Stimulated activated memory B cell treated with anti-CD40 and anti-IgM and Interleukin-4, amounts not matched to agents 10 μg/mL and 1 μg/mL and 100 μg/mL, for 72 hours (primary cell): Measurements from ENCODE around the gene NDUFS8.

Experiments used
- ATAC-seq: fragments of 150-1000 bp; cut with Tn5 transposase; 2 replicates; pipeline ENCODE4 v1.10.0; 2021
- H3K27ac Mint-ChIP-seq: one replicate; pipeline ENCODE4 v1.8.0; 2022; ENCODE audit warnings: mild to moderate bottlenecking, mixed read lengths
- H3K27me3 Mint-ChIP-seq: one replicate; pipeline ENCODE4 v1.8.0; 2022; ENCODE audit warnings: mixed read lengths
- H3K36me3 Mint-ChIP-seq: one replicate; pipeline ENCODE4 v1.8.0; 2022; ENCODE audit warnings: mixed read lengths
- H3K4me1 Mint-ChIP-seq: one replicate; pipeline ENCODE4 v1.8.0; 2022; ENCODE audit warnings: mixed read lengths
- H3K4me3 Mint-ChIP-seq: one replicate; pipeline ENCODE4 v1.8.0; 2022; ENCODE audit warnings: mild to moderate bottlenecking, moderate library complexity, mixed read lengths
- H3K9me3 Mint-ChIP-seq: one replicate; pipeline ENCODE4 v1.8.0; 2022; ENCODE audit warnings: mixed read lengths

The NDUFS8 gene

DNA sequence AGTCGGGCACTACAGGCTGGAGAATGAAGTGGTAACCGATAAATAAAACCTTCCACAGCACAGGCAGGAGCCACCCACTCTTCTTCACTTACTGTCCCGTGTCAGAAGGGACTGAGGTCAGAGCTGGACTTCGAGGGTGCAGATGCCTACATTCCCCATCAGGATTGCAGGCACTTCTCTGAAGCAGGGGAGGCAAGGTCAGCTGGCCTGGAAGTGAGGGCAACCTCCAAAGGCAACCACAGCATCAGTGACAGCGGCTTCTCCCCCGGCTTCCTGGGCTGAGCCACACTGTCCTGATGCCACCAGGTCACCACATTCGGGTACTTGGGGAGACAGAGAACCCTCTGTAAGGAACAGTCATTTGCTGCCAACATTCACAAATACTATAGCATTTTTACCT, 31.0 kb downstream of the NDUFS8 start:
- Mint-ChIP-seq H3K4me3 (no peak overlapping the region), H3K27ac (no peak overlapping the region), H3K4me1 (no peaks in the 10 kb centered on the region), H3K27me3 (no peaks in the 10 kb centered on the region), H3K9me3 (no peaks in the 10 kb centered on the region), H3K36me3 (peaks cover 46% of the 10 kb centered on the region)
- ATAC-seq, result no peak

DNA sequence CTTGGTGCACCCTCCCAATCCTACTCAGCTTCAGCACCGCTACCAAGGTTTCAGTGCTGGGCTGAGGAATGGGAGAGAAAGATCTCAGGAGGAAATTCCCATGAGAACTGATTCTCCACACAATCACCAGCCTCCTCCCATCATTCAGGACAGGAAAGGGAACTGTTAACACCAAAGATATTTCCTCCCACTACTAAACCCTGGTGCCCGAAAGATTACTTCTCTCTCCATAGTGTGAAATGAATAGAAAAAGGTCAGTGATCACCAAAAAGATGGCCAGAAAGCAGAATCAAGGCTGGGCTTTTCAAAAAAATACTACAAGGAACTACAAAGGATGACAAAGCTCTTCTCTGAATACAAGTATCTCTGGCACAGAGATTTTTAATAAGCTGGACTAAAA, 34.4 kb downstream of the NDUFS8 start:
- Mint-ChIP-seq H3K27ac (no peak overlapping the region), H3K4me1 (no peaks in the 10 kb centered on the region), H3K27me3 (no peaks in the 10 kb centered on the region), H3K36me3 (peaks cover 64% of the 10 kb centered on the region), H3K4me3 (no peak overlapping the region), H3K9me3 (no peaks in the 10 kb centered on the region)
- no peak for ATAC-seq

DNA sequence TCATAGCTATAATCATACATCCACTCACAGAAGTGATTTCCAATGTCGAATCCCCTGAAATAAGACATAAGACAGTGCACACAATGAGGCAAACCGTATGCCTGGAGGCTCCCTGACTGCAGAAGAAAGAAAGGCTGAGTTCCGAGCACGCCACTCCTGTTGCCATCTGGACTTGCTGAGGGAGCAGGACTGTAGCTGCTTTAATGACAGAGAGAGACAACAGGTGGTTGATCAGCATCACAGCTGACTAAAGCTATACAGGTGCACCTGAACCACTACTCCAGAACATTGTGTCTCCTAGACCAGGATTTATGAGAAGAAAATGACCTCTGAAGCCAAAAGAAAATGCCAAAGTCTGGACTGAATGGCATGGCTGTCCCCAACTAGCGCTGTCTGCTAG, 35.4 kb downstream of the NDUFS8 start:
- no peak overlapping the region for H3K4me3 Mint-ChIP-seq
- H3K27me3 Mint-ChIP-seq, result no peaks in the 10 kb centered on the region
- no peak for ATAC-seq
- no peak overlapping the region for H3K27ac Mint-ChIP-seq
- H3K36me3 Mint-ChIP-seq, result peaks cover 66% of the 10 kb centered on the region
- no peaks in the 10 kb centered on the region for H3K4me1 Mint-ChIP-seq
- H3K9me3 Mint-ChIP-seq, result no peaks in the 10 kb centered on the region

DNA sequence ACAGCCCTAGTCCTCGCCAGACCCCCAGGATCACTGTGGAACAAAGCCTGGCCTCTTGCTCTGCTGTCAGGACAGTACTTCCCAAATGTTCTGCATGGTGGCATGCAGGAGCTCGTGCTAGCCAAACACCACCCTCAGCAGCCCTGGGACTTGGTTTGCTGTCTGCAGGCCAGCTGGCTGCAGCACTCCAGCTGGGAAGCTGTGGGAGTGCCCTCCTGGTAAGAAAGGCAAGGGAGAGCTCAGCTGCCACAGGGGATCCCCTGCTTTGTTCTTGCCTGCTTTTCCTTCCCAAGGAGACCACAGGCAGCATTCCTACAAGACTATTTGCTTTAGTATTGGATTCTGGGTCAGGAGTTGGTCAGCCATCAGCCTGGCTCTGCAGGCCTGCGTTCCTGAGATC, 36.3 kb downstream of the NDUFS8 start:
- Mint-ChIP-seq H3K36me3 (peaks cover 67% of the 10 kb centered on the region), H3K27ac (no peak overlapping the region), H3K9me3 (no peaks in the 10 kb centered on the region), H3K4me3 (no peak overlapping the region), H3K27me3 (no peaks in the 10 kb centered on the region), H3K4me1 (peaks cover 8% of the 10 kb centered on the region)
- ATAC-seq, result no peak

DNA sequence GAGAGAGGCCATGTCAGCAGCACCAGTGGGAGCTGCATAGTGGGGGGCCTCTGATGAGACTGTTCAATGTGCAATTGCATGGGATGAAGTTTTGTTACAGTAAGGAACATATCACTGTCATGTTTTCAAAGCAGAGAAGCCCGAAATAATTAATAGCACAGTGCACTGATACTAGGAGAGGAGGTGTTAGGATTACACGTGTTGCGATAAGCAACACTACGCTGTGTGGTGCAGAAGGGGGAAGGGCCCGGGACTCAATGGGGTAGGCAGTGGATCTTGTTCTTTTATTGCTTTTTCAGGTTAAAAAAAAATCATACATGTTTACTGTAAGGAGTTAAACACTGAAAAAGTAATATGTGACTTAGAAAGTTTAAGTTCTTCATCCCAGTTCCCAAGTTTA, 37.5 kb downstream of the NDUFS8 start:
- H3K27me3 Mint-ChIP-seq, result no peaks in the 10 kb centered on the region
- ATAC-seq, result no peak
- H3K27ac Mint-ChIP-seq, result no peak overlapping the region
- H3K4me3 Mint-ChIP-seq, result no peak overlapping the region
- H3K9me3 Mint-ChIP-seq, result no peaks in the 10 kb centered on the region
- H3K36me3 Mint-ChIP-seq, result peaks cover 64% of the 10 kb centered on the region
- H3K4me1 Mint-ChIP-seq, result peaks cover 8% of the 10 kb centered on the region

DNA sequence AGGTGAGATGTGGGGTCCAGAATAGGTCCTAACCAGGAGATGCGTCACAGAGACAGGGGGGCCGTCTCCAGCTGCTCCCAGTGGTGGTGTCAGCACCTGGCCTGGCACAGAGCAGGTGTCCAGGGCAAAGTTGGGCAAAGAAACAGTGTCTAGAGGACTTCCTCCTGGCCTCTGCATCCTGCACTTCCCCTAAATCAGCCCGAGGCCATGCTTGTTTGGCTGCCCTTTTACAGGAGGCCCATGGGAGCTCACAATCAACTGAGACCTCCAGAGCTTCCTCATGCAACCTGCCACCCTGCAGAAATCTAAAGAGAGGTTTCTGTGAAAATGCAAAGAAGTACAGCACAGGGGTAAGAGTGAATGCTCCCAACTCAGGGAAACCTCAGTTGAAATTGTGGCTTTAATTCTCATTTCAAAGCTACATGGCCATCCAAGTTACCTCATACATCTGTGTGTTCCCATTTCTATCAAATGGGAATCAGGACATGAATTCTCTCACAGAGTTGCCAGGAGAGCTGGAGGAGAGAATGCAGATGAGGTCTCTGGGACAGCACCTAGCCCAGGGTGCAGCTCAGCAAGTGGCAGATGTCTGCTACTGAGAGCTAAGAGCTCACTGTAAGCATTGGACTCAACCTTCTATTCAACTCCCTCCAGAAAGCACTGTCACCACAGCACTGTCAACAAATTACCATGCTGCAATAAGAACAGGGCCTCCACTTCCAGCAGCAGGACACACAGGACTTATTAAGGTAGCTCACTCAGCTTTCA, 41.0 kb downstream of the NDUFS8 start:
- Mint-ChIP-seq H3K27ac (peak overlapping the region; percentile 54), H3K27me3 (no peaks in the 10 kb centered on the region), H3K36me3 (peaks cover 55% of the 10 kb centered on the region), H3K4me1 (peaks cover 8% of the 10 kb centered on the region), H3K9me3 (no peaks in the 10 kb centered on the region), H3K4me3 (no peak overlapping the region)
- ATAC-seq, result peak; percentile 59

DNA sequence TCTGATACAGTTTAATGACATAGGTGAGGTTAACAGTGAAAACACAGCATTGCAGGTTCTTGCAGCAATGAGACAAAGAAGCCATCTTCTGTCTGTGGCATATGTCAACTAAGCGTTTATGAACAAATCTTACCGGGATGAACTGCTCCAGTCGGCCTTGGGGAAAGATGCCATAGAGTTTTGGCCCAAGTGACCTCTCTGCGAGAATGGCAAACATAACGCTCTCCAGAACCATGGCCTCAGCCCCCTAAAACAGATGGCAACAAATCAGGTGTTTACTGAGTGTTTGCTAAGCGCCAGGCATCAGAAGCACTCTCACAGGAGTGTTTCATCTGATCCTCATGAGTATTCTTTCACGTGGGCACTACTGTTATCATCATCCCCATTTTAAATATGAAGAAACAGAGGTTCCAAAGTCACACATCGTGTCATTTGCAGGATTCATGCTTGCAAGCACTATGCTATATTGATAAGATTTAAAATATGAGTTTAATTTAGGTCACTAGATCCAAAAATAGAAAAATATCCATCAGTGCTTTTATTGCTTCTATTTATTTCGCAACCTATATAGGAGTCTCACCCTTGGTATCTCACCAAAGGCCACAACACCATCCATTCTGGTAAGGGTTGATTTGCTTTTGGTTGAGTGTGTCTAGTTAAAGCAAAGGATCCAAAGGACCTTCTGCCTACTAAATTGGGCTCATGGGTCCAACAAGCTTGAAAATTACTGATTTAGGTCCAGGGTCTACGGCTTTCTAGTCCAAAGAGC, 44.3 kb downstream of the NDUFS8 start:
- no peak for ATAC-seq
- H3K4me3 Mint-ChIP-seq, result no peak overlapping the region
- no peaks in the 10 kb centered on the region for H3K27me3 Mint-ChIP-seq
- peaks cover 22% of the 10 kb centered on the region for H3K4me1 Mint-ChIP-seq
- H3K27ac Mint-ChIP-seq, result no peak overlapping the region
- no peaks in the 10 kb centered on the region for H3K9me3 Mint-ChIP-seq
- H3K36me3 Mint-ChIP-seq, result peaks cover 33% of the 10 kb centered on the region

DNA sequence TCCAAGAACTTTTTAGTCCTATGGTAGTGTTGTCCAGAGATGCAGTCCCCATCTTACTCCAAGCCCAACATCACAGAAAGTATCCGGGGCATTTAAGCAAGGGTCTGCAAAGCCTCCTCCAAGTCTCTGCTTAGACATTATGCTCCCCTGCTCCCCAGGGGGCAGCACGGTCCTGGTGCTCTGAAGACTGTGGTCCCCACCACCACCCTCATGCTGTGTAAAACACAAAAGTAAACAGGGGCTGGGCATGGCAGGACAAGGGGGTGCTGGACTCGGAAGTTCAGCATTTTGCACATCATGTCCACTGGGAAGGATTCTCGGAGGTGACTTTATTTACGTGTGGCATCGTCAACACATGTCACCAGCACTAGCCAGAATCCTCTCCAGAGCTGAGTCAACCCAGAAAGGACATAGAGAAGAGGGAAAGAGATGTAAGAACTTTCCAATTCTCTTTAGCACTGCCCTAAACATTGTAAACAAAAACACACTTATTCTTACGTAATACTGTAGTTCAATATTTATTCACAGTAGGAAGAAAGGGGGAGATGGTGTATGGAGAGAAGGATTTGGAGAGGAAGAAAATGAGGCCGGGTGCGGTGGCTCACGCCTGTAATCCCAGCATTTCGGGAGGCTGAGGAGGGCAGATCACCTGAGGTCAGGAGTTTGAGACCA, 46.0 kb downstream of the NDUFS8 start:
- no peak overlapping the region for H3K27ac Mint-ChIP-seq
- H3K36me3 Mint-ChIP-seq, result peaks cover 25% of the 10 kb centered on the region
- no peak for ATAC-seq
- peaks cover 16% of the 10 kb centered on the region for H3K4me1 Mint-ChIP-seq
- H3K4me3 Mint-ChIP-seq, result no peak overlapping the region
- H3K27me3 Mint-ChIP-seq, result no peaks in the 10 kb centered on the region
- no peaks in the 10 kb centered on the region for H3K9me3 Mint-ChIP-seq

DNA sequence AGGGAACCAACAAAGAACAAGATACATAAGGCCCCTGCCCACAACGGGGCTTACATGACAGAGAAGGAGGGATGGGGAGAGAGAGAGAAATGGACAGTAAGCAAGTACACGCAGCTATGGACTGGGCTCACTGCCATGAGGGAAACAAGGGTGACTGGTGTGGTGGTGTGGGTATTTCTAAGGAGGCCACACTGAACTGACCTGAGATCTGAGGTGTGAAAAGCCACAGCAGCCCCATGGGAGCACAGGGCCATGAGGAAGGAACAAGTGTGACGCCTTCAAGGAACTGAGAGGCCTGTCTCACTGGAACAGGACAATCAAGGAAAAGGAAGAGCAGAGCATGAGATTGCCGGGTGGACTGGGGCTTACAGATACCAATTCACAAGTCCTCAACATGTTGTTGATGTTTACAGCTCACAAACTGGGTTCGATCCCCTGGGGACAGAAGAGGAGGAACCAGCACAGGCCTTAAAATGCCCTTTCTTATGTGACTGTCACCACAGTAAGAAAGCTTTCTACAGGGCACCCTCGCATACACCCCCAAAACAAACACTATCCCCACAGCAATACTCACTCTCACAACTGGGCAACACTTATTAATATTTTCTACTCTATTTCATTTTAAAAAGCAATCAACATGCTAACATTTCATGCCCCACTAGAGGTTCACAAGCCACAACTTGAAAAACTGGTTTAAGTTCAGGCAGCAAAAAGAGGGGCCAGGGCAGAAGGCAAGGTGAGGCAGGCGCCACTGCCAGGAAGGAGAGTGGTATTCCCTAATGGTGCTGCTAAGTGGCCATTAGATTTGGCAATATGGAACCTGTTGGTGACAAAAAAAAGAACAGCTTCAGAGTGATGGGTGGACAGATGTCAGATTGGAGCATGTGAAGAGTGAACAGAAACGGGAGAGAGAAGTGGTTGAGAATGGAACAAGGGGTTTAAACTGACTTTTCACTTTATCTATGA, 47.4 kb downstream of the NDUFS8 start:
- ATAC-seq, result peak; percentile 79
- Mint-ChIP-seq H3K27ac (peak overlapping the region; percentile 5), H3K4me3 (no peak overlapping the region), H3K9me3 (no peaks in the 10 kb centered on the region), H3K27me3 (no peaks in the 10 kb centered on the region), H3K36me3 (peaks cover 25% of the 10 kb centered on the region), H3K4me1 (peaks cover 15% of the 10 kb centered on the region)

DNA sequence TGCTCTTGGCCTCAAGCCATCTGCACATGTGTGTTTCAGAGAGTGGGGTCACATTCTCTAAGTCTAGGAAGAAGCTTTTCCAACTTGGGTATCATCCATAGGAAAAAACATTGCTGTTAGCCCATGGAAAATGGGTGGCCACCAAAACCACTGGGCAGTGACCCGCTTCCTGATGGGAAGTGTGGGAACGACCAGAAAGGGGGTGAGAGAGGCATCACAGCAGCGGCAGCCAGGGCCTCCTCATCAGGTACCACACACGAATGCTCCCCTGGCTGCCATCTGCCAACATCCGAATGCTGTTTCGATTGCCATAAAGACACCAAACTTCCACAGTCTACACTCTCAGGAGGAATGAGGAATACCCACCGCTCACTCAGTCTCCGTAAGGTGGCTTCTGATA, 50.4 kb downstream of the NDUFS8 start:
- Mint-ChIP-seq H3K36me3 (peaks cover 12% of the 10 kb centered on the region), H3K4me3 (no peak overlapping the region), H3K4me1 (peaks cover 15% of the 10 kb centered on the region), H3K9me3 (no peaks in the 10 kb centered on the region), H3K27ac (no peak overlapping the region), H3K27me3 (no peaks in the 10 kb centered on the region)
- no peak for ATAC-seq

DNA sequence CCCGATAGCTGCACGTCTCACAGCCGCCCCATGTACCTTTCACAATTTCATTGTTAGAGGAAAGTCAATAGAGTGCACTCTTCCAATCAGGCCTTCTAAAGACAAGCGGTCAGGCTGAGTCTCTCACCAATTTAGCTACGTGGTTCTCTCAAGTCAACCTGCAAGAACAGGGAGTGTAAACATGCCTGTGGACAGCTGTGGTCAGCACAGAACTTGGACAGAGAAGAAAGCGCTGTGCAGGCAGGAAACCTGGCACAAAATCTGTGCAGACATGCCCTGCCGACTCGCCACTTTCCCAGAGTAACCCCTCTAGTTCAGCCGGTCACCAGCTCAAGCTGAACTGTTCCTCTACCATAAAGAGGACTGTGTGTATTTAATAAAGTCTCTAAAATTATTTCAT, 51.2 kb downstream of the NDUFS8 start:
- ATAC-seq, result no peak
- Mint-ChIP-seq H3K4me3 (no peak overlapping the region), H3K9me3 (no peaks in the 10 kb centered on the region), H3K36me3 (peaks cover 12% of the 10 kb centered on the region), H3K27me3 (no peaks in the 10 kb centered on the region), H3K4me1 (peaks cover 15% of the 10 kb centered on the region), H3K27ac (no peak overlapping the region)

DNA sequence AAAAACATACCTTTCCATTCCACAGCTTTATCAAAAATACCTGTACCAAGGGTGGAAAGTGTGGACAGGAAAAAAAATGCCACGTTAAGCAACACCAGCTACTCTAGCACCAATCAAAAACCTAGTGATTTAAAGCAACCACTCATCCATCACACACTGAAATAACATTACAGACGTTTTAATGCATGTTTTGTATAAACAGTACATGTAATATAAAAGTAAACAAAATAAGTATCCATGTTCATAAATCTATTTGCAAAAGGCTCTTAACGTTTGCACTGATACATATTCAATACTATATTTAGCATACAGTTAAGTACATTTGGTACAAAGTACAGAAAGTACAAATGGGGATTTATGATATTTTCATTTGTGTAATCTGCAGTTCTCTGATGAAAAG, 52.0 kb downstream of the NDUFS8 start:
- Mint-ChIP-seq H3K4me1 (peaks cover 11% of the 10 kb centered on the region), H3K27ac (no peak overlapping the region), H3K9me3 (no peaks in the 10 kb centered on the region), H3K27me3 (no peaks in the 10 kb centered on the region), H3K4me3 (no peak overlapping the region), H3K36me3 (peaks cover 12% of the 10 kb centered on the region)
- ATAC-seq, result no peak

DNA sequence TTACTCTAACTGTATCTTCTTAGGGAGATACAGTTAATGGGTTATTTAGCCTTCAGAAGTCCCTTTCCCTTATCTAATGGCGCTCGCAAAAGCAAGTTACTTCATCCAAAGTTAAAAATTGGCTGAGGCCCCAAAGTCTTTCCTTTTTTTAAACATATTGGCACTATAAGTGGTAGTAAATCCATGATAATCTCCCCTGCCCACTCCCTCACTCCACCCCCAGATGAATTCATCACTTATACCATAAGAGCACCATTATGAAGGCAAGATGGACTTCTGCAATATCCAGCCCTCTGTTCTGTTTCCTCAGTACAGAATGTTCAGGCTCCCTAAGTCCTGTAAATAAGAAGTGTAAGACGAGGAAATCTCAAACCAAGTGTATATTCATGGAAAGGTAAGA, 53.0 kb downstream of the NDUFS8 start:
- no peak for ATAC-seq
- Mint-ChIP-seq H3K27ac (no peak overlapping the region), H3K4me1 (peaks cover under 1% of the 10 kb centered on the region), H3K36me3 (peaks cover 6% of the 10 kb centered on the region), H3K27me3 (no peaks in the 10 kb centered on the region), H3K9me3 (no peaks in the 10 kb centered on the region), H3K4me3 (no peak overlapping the region)
